HepG2 (cell line): ENCODE results near the gene WFDC6.

ENCODE experiments used
- CC2D1A ChIP-seq: sonication (generic); formaldehyde crosslinking; IDR thresholded peaks from 2 replicates; pipeline ENCODE4 v1.8.1; 2023; ENCODE audit warnings: mild to moderate bottlenecking, missing genetic modification reagents
- CREBL2 ChIP-seq: sonication (generic); formaldehyde crosslinking; IDR thresholded peaks from 2 replicates; pipeline ENCODE4 v1.8.1; 2023; ENCODE audit warnings: missing genetic modification reagents, mild to moderate bottlenecking, borderline replicate concordance
- CTCF ChIP-seq: sonication (generic); formaldehyde crosslinking; IDR thresholded peaks from 2 replicates; pipeline ENCODE4 v1.5.0; 2020; ENCODE audit warnings: mild to moderate bottlenecking, missing genetic modification reagents, moderate library complexity
- EED ChIP-seq: sonication (generic); formaldehyde crosslinking; IDR thresholded peaks from 2 replicates; pipeline ENCODE4 v1.5.0; 2020; ENCODE audit warnings: mild to moderate bottlenecking, missing genetic modification reagents
- FOXK1 ChIP-seq: sonication (generic); formaldehyde crosslinking; IDR thresholded peaks from 2 replicates; pipeline ENCODE4 v1.4.0; 2020; ENCODE audit warnings: low read depth, missing genetic modification reagents, borderline replicate concordance
- HDAC2 ChIP-seq: sonication (generic); formaldehyde crosslinking; IDR thresholded peaks from 2 replicates; pipeline ENCODE4 v1.4.0; 2020; ENCODE audit warnings: missing genetic modification reagents
- NR2C2 ChIP-seq: sonication (generic); formaldehyde crosslinking; IDR thresholded peaks from 2 replicates; pipeline ENCODE4 v1.4.0; 2020; ENCODE audit warnings: missing genetic modification reagents, mild to moderate bottlenecking, moderate library complexity, borderline replicate concordance
- TCF7L2 ChIP-seq: IDR thresholded peaks from 2 replicates; pipeline ENCODE4 v1.6.1; 2011; ENCODE audit warnings: mild to moderate bottlenecking, low read depth, low read length, moderate library complexity
- USF2 ChIP-seq, 2 experiments: sonication (generic) in 1 of 2; formaldehyde crosslinking in 1 of 2; IDR thresholded peaks; 2 replicates each; pipeline versions ENCODE4 v1.5.1 to v1.6.1; 2011 to 2020; ENCODE audit warnings: borderline replicate concordance in 1 of 2, low read depth in 1 of 2, low read length in 1 of 2, mild to moderate bottlenecking in 1 of 2, missing genetic modification reagents in 1 of 2, moderate library complexity in 1 of 2
- ZBTB2 ChIP-seq: sonication (generic); formaldehyde crosslinking; IDR thresholded peaks from 2 replicates; pipeline ENCODE4 v1.8.0; 2022; ENCODE audit warnings: low read depth, missing genetic modification reagents
- ZNF275 ChIP-seq: sonication (generic); formaldehyde crosslinking; IDR thresholded peaks from 2 replicates; pipeline ENCODE4 v1.8.0; 2022; ENCODE audit warnings: missing genetic modification reagents, mild to moderate bottlenecking, inconsistent platforms, borderline replicate concordance
- ZNF280D ChIP-seq: sonication (generic); formaldehyde crosslinking; IDR thresholded peaks from 2 replicates; pipeline ENCODE4 v1.5.1; 2020; ENCODE audit warnings: mild to moderate bottlenecking, missing genetic modification reagents
- ZNF292 ChIP-seq: sonication (generic); formaldehyde crosslinking; IDR thresholded peaks from 2 replicates; pipeline ENCODE4 v1.8.1; 2022; ENCODE audit warnings: mild to moderate bottlenecking, low read depth, missing genetic modification reagents, borderline replicate concordance

- no peak for TF ChIP-seq CREBL2 (CRISPR knock-in tag)
- no peak for TF ChIP-seq HDAC2 (CRISPR knock-in tag)
- TF ChIP-seq ZNF292 (CRISPR knock-in tag), result no peak
- TF ChIP-seq ZNF280D (CRISPR knock-in tag), result no peak
- TF ChIP-seq EED, result no peak
- TF ChIP-seq FOXK1 (CRISPR knock-in tag), result no peak
- TF ChIP-seq USF2 (IDR thresholded peaks at IDR 0.05; ENCODE audit: low read depth, low read length), result no peak
- no peak for TF ChIP-seq USF2 (CRISPR knock-in tag; IDR thresholded peaks at IDR 0.05; ENCODE audit: borderline replicate concordance)
- TF ChIP-seq TCF7L2, result no peak
- no peak for TF ChIP-seq ZNF275
- TF ChIP-seq ZBTB2, result no peak
- no peak for TF ChIP-seq CC2D1A
- TF ChIP-seq CTCF (CRISPR knock-in tag), result no peak
- no peak for TF ChIP-seq NR2C2 (CRISPR knock-in tag)
These were observed 49.5 kb upstream of the WFDC6 start for GRCh38 chr20:45588800-45589199.
